Activated CD4-positive, alpha-beta T cell treated with anti-CD3 and anti-CD28 coated beads, Interleukin-2, amount 50 U/mL, for 16 hours (primary cell): ENCODE results near the gene TRIM14.
"Not testable (repeated sequence)": the region's sequence is repeated elsewhere in the genome, so short reads cannot be mapped to it uniquely, and the experiment has no call there.

Experiments used
- DNase-seq: peaks from one replicate; pipeline ENCODE4 v3.0.0-alpha.2; 2020

TRIM14 gene

DNA sequence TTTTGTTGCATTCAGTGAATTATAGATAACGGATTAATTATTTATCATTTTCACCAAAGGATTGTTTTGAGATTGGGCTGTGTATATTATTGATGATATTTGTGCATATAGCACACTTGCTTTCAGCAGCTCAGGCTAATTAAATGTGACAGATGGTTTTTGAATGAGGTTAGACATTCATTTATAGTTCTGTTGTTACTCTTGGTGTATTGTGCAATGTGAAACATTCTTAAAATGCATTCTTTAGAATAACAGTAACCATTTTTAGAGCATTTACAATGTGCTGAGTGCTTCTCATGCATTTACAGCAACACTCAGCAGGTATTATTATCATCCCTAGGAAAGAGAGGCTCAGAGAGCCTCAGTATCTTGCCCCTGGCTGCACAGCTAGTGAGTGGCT, 38.7 kb downstream of the TRIM14 start:
- DNase-seq, result no peak

GRCh38 chr9:98078895-98079294, 40.1 kb downstream of the TRIM14 start:
- no peak for DNase-seq

- DNase-seq, result not testable (repeated sequence)
Measured at GRCh38 chr9:98076514-98076890, 42.5 kb downstream of the TRIM14 start.

DNA sequence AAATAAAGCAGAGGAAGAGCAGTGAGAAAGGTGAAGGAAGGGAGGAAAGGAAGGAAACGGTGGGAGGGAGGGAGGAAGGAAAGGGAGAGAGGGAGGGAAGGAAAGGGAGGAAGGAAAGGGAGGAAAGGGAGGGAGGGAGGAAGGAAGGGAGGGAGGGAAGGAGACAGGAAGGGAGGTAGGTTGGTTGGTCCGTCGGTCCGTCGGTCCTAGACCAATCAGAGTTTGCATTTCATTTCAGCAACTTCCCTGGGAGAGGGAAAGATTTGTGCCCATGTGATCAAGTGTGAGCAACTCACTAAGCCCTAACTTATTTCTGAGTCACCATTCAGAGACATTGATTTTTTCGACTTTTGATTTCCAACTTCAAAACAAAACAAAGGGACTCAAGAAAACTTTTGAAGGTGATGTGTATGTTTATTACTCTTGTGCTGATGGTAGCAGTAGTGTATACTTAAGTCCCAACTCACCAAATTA, 43.7 kb downstream of the TRIM14 start:
- DNase-seq, result peak; percentile 57

DNA sequence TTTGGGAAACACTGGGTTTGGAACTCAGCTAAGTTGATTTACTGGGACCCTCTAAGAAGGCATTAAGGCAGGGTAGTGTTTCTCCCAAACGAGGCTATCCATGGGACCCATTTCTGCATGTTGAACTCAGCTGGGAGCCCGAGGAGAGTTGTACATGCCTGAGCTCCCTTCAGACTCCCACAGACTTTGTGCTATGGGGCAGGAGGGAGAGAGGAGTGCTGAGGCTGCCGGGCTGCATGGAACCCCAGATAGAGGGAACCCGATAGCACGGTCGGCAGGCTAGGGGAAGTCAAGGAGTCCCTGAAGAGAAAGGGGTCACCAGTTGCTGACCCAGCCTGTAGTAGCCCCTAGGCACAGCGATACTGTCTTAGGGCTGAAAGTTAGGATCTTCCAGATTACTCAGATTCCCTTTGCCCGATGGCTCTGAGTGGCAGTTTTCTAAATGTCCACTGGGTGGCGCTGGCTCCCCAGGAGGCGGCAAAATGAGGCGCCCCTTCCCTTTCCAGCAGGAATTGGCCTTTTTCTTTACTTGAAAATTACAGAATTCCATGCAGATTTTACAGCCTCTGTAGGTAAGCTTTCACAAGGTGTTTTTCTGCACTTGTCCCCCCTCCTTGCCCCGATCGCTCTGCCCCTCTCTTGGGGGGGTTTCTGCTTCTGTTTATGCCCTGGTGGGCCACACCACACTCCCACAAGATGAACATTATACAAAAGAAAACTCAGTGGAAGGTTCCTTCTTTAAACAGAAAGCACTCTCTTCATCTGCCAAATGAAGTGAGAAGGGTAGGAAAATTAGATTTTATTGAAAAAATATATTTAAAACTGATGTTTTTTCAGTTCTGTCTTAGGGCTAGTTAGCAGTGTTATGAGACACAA, 44.7 kb downstream of the TRIM14 start:
- peak; percentile 70 for DNase-seq

- DNase-seq, result no peak
Measured at GRCh38 chr9:98071737-98072136, 47.3 kb downstream of the TRIM14 start.

DNA sequence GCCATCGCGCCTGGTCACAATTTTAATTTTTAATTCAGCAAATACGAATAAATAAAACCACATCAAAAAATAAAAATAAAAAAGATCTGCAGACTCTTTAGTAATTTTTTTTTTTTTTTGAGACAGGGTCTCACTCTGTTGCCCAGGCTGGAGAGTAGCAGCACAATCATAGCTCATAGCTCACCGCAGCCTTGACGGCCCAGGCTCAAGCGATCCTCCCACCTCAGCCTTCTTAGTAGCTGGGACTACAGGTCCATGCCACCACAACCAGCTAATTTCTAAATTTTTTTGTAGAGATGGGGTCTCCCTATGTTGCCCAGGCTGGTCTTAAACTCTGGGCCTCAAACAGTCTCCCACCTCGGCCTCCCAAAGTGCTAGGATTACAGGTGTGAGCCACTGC, 48.3 kb downstream of the TRIM14 start:
- DNase-seq, result no peak

DNA sequence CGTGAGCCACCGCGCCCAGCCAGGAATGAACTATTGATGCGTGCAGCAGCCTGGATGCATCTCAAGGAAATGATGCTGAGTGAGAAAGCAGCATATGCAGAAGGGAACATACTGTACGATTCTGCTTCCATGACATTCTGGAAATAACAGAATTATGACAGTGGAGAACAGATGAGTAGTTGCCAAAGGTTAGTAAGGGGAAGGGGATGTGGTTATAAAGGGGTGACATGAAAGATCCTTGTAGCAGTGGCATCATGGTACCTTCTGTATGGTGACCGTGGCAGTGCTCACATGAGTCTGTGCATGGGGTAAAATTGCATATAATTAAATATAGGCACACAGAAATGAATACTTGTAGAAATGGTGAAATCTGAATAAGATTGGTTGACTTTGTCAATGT, 49.5 kb downstream of the TRIM14 start:
- DNase-seq, result no peak

DNA sequence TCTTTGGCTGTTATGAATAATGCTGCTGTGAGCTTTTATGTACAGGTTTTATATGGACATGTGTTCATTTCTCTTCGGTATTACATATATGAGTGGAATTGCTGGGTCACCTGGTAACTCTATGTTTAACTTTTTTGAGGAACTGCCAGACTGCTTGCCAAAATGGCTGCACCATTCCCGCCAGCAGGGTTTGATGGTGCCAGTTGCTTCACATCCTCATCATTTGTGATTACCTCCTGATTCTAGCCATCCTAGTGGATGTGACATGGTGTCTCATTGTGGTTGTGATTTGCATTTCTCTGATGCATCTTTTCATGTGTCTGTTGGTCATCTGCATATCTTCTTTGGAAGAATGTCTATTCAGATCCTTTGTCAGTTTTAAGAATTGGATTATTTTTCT, 51.8 kb downstream of the TRIM14 start:
- DNase-seq, result no peak

DNA sequence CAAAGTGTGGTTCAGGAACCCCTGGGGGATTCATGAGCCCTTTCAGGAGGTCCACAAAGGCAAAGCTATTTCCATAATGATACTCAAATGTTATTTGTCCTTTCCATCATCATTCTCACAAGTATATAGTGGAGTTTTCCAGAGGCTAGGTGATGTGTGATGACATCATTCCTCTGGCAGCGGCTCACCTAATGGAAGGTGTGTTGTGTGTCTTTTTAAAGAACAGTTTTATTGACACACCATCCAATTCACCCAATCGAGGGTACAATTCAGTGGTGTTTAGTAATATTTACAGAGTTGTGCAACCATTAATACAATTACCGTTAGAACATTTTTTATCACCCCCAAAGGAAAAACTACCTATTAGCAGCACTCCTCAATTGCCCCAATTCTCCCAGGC, 52.8 kb downstream of the TRIM14 start:
- no peak for DNase-seq

DNA sequence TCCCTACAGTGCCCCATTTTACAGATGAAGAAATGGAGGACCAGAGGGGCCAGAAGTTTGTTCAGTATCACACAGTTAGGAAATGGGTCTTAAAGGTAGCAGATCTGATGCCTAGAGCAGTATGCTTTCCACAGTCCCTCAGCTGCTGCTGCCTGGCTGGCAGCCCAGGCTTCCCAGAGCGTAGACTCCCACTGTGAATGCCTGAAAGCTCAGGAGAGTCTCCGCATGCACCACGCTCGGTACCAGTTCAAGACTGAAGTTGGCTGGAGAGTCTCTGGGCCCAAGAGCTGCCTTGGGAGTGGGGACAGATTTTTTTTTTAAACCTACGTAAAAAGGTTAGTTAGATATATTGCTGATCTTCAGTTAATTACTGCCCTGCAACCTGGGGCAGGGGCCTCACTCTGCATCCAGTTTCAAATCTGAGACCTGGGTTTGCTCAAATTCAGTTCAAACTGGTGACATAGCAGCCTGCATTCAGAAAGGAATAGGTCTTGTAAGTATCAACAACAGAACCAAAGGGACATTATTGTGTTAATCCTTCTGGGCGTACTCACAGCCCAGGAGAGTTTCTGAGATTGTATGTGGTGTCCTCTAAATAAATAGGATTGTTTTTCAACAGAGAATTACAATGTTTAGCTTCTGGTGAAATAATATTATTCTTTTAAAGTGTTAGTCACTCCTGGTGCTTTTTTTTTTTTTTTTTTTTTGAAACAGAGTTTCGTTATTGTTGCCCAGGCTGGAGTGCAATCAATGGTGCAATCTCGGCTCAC, 54.2 kb downstream of the TRIM14 start:
- no peak for DNase-seq

GRCh38 chr9:98062161-98062560, 56.9 kb downstream of the TRIM14 start:
- DNase-seq, result no peak

- no peak for DNase-seq
Measured at GRCh38 chr9:98057138-98057799, 61.8 kb downstream of the TRIM14 start.

DNA sequence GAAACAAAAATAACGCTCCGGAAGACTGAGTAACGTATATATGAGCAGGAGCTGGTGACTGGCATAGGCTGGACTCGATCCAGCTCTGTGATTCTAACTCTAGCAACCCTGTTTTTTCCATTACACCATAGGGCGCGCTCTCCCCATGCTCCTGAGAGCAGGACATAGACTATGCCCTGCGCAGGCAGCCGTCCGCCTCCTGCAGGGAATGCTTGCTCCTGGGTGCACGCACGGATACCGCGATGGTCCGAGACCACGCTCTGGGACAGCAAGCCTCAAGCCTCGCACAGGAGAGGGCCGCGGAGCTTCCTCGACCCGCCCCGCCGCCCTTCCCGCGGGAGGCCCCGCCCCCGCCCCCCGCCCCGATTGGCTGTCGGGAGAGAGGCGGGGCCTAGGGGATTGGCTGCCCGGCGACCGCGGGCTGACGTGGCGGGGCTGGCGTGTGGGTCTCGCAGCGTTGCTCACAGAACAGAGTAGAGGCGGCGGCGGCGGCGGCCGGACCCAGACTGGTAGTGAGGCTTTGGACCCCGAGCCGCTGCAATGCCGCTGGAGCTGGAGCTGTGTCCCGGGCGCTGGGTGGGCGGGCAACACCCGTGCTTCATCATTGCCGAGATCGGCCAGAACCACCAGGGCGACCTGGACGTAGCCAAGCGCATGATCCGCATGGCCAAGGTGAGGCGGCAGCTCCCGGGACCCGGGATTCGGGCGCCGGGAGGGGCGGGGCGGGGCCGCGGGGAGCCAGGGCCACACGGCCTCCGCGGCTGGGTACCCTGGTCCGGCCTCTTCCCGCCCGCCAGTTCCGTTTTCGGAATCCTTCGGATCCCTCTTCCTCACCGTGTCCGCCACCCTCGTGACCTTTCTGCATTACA, 62.5 kb downstream of the TRIM14 start, which contains the start of gene NANS:
Gene NANS, plus strand, starts transcription at position 464 of the 869 bp plus-strand sequence. Its CDS starts 77 bp downstream, at position 541.
- DNase-seq, result peak; percentile 95

DNA sequence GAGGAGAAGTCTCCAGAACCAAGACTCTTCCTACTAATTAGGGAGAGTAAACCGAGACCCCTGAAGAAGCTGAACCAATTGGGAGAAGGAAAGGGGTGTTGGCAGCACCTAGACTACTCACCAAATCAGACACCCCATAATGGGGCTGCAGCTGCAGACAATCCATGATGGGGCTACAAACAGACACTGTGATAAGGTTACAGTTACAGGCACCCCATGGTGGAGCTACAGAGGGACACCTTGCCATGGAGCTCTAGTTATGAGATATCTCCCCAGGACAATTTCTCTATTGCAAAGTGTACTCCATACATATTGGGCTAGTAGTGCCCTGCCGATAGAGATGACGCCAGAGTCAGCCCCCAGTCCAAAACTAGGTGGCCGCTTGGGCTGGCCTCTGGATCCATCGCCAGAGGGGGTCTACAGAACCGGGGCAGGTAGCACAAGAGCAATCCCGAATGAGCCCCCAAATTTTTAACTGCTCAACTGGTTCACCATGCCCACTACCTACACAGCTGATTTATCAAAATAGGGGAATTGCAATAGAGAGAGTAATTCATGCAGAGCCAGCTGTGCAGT, 64.6 kb downstream of the TRIM14 start:
- DNase-seq, result no peak

DNA sequence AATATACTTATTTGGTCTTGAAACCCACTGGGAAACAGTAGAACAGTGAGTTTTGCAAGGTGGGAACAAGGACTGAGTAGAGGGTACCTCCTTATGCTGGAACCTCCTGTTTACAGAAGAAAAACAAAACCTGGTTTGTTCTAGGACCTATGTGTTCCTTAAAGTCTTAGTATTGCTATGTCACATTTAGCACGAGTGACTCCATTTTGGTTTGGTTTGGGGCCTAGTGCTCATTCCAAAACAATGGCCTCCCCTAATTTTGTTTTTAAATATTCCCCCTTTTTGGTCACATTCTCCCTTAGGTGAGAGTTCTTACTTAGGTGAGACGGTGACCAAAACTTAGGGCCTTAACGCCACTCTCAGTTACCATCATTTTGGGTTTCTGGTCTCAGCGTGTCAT, 68.7 kb downstream of the TRIM14 start:
- no peak for DNase-seq

DNA sequence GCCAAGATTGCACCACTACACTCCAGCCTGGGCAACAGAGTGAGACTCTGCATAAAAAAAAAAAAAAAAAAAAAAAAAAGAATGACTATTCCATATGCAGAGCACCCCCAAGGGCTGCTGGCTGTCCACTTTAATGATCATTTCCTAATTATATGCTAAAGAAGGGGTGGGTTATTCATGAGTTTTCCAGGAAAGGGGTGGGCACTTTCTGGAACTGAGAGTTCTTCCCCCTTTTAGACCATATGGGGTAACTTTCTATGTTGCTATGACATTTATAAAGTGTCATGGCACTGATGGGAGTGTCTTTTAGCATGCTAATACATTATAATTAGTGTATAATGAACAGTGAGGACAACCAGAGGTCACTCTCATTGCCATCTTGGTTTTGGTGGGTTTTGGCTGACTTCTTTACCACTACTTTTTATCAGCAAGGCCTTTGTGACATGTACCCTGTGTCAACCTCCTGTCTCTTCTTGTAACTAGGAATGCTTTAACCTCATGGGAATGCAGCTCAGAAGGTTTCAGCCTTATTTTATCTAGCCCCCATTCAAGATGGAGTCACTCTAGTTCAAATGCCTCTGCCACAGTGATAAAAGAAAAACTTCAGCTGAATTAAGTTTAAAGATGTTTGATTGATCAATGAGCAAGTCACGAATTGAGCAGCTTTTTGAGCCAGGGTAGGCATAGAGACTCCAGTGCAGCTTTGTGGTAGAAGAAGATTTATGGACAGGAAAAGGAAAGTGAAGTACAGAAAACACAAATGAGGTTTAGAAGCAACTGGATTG, 69.5 kb downstream of the TRIM14 start:
- no peak for DNase-seq

DNA sequence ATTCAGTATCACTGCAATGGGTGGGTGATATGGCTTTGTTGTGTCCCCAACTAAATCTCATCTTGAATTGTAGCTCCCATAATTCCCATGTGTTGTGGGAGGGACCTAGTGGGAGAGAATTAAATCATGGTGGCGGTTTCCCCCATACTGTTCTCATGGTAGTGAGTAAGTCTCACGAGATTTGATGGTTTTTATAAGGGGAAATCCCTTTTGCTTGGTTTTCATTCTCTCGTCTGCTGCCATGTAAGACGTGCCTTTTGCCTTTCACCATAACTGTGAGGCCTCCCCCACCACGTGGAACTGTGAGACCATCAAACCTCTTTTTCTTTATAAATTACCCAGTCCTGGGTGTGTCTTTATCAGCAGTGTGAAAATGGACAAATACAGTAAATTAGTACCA, 72.0 kb downstream of the TRIM14 start:
- peak; percentile 33 for DNase-seq

- DNase-seq, result no peak
Measured at GRCh38 chr9:98046180-98046543, 72.9 kb downstream of the TRIM14 start.

- peak; percentile 86 for DNase-seq
Measured at GRCh38 chr9:98045234-98046179, 73.5 kb downstream of the TRIM14 start.
